Upper lobe of left lung (tissue), 6 donors: ENCODE measurements around the gene PEX11B. TPM values are rescaled to one million over a fixed set of nuclear protein-coding genes. Genes with fewer than 3 reads are reported as not detected.

Experiments
- ATAC-seq, 2 donors: fragments of 200-7000 bp; cut with Tn5 transposase; one replicate each; pipeline ENCODE4 v1.9.1; 2022; ENCODE audit warnings: mild to moderate bottlenecking in 2 of 2, moderate library complexity in 2 of 2; ENCODE audit not compliant: low FRiP score in 2 of 2
- DNase-seq, 2 donors: peaks; one replicate each; pipeline ENCODE4 v3.0.0-alpha.2; 2019 to 2020
- H3K27ac ChIP-seq, 4 donors: fragments of 200-600 bp; sonication (generic); one replicate each; pipeline ENCODE4 v1.5.1; 2016 to 2019
- H3K27me3 ChIP-seq, 4 donors: fragments of 200-600 bp; sonication (generic); one replicate each; pipeline ENCODE4 v1.5.1; 2017 to 2019
- H3K36me3 ChIP-seq, 4 donors: fragments of 200-600 bp; sonication (generic); one replicate each; pipeline ENCODE4 v1.5.1; 2016 to 2019
- H3K4me1 ChIP-seq, 4 donors: fragments of 200-600 bp; sonication (generic); one replicate each; pipeline ENCODE4 v1.5.1; 2018 to 2019
- H3K4me3 ChIP-seq, 4 donors: fragments of 200-600 bp; sonication (generic); one replicate each; pipeline ENCODE4 v1.5.1; 2017 to 2019; ENCODE audit warnings: mild to moderate bottlenecking in 2 of 4, moderate library complexity in 1 of 4
- H3K9me3 ChIP-seq, 4 donors: fragments of 200-600 bp; sonication (generic); one replicate each; pipeline ENCODE4 v1.5.1; 2018 to 2019
- EP300 ChIP-seq, 4 donors: sonication (generic); formaldehyde crosslinking; IDR thresholded peaks; one replicate each; pipeline ENCODE4 v1.5.1; 2017; ENCODE audit warnings: antibody characterized with exemption in 4 of 4, control low read depth in 2 of 4
- POLR2A ChIP-seq, 4 donors: fragments of 450-650 bp; IDR thresholded peaks; one replicate each; pipeline ENCODE4 v1.5.1; 2016 to 2017; ENCODE audit warnings: antibody characterized with exemption in 4 of 4, mild to moderate bottlenecking in 2 of 4
- POLR2AphosphoS5 ChIP-seq, 2 donors: sonication (generic); formaldehyde crosslinking; IDR thresholded peaks; one replicate each; pipeline ENCODE4 v1.5.1; 2017; ENCODE audit warnings: antibody characterized with exemption in 2 of 2
- WGBS, 2 donors: methylation state at CpG; one replicate each; pipeline ENCODE4 v1.1.5; 2017 to 2018; 5-methylcytosine and 5-hydroxymethylcytosine counted together
- total RNA-seq, 6 donors: library from RNA; depleted of rRNA in 4 of 6; stranded (reverse); fragments of >200 nt in 4 of 6; gene quantifications; one replicate each; pipeline versions ENCODE4 v1.1.0 to v1.2.1, GENCODE V29; 2016 to 2021
- TF ChIP-seq, protein P1 (sequence below), 6 experiments: fragments of 450-650 bp in 4 of 6; fragments of 200-600 bp in 2 of 6; sonication (generic) in 2 of 6; IDR thresholded peaks; one replicate each; pipeline ENCODE4 v1.5.1; 2016 to 2019; ENCODE audit warnings: antibody characterized with exemption in 6 of 6
- donor health status: DM: no; HTN: no; CAD: no; lungs with moderate emphysema.
- donor health status: DM: no; HTN: yes; CAD: no; lungs with severe emphysema.

The PEX11B gene, protein sequence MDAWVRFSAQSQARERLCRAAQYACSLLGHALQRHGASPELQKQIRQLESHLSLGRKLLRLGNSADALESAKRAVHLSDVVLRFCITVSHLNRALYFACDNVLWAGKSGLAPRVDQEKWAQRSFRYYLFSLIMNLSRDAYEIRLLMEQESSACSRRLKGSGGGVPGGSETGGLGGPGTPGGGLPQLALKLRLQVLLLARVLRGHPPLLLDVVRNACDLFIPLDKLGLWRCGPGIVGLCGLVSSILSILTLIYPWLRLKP
- 10 to 100 TPM; 15.2 to 29.5 (median 26.9) TPM for total RNA-seq

DNA sequence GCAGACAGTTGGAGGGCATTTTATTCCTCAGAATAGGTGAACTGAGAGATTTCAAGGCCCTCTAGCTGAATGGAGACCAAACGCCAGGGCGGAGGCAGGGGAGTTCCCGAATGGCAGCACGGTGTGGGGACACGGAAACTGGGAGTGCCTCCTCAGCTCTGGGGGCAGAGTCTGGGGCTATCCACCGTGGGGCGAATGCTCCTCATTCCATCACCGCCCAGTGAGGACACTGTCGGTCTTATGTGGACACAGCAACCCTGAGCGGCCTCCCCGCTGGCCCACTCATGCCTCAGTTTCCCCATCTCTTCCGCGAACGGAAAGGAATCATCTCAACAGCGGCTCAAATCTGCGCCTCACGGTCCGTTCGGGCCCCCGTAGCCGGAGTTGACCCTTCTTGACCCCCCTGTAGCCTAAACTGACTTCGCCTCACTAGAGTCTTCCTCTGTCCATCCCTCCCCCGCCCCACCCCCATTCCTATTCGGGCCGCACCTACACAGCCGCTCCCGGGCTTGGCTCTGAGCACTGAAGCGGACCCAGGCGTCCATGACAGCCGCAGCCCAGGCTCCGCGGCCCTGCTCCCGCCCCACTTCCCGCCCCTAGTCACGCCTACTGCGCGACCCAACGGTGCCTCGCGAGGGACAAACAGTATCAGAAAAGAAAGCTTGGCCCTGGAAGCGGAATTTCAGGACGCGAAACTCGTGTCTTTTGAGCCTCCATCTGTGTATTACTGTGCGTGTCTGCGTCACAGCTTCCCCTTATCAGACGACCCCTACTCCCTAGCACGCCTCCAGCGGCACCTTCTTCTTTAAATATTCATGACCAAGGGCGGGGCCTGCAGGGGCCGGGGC lies at the start of gene PEX11B:
Gene PEX11B, minus strand, starts transcription at position 574 of the 848 bp plus-strand sequence. Its CDS starts 29 bp downstream, at position 545.
- DNase-seq (peak; percentile 92 to 98), ATAC-seq (peak; percentile 98)
- Histone ChIP-seq H3K27me3 (no peaks in the 10 kb centered on the region), H3K36me3 (peaks cover 0 to 30% (median 5%) of the 10 kb centered on the region in 4 donors), H3K4me3 (peak within 1 kb of the TSS; percentile 70 to 88 (median 80)), H3K4me1 (peaks cover 20 to 28% (median 24%) of the 10 kb centered on the region in 4 donors), H3K9me3 (no peaks in the 10 kb centered on the region), H3K27ac (peak within 1 kb of the TSS; percentile 85 to 95 (median 87))
- WGBS, 2 donors = 0 to 1% methylated on average over 28 to 38 of the region's 51 CpGs
- TF ChIP-seq, protein P1, sequence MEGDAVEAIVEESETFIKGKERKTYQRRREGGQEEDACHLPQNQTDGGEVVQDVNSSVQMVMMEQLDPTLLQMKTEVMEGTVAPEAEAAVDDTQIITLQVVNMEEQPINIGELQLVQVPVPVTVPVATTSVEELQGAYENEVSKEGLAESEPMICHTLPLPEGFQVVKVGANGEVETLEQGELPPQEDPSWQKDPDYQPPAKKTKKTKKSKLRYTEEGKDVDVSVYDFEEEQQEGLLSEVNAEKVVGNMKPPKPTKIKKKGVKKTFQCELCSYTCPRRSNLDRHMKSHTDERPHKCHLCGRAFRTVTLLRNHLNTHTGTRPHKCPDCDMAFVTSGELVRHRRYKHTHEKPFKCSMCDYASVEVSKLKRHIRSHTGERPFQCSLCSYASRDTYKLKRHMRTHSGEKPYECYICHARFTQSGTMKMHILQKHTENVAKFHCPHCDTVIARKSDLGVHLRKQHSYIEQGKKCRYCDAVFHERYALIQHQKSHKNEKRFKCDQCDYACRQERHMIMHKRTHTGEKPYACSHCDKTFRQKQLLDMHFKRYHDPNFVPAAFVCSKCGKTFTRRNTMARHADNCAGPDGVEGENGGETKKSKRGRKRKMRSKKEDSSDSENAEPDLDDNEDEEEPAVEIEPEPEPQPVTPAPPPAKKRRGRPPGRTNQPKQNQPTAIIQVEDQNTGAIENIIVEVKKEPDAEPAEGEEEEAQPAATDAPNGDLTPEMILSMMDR (IDR thresholded peaks at IDR 0.05) = no peak
- peak in 2 of 4 donors; percentile 47 to 54 for TF ChIP-seq EP300 (IDR thresholded peaks at IDR 0.05)
- TF ChIP-seq POLR2AphosphoS5 (IDR thresholded peaks at IDR 0.05) = peak; percentile 76 to 93
- TF ChIP-seq POLR2A (IDR thresholded peaks at IDR 0.05) = peak in 3 of 4 donors; percentile 29 to 67 (median 46)

DNA sequence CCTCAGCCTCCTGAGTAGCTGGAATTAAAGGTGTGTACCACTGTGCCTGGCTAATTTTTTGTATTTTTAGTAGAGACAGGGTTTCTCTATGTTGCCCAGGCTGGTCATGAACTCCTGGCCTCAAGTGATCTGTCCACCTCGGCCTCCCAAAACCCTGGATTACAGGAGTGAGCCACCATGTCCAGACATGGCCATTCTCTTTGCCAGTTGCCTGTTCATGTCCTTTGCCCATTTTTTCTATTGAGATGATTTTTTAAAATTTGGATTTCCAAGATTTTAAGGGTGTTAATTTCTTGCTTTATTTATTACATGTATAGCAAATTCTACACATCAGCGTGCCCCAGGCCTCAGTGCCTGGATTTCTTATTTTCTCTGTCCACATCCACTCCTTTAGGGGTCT lies 48.8 kb upstream of the PEX11B start:
- no peak for TF ChIP-seq EP300 (IDR thresholded peaks at IDR 0.05)
- no peak for TF ChIP-seq POLR2A (IDR thresholded peaks at IDR 0.05)
- no peak for TF ChIP-seq POLR2AphosphoS5 (IDR thresholded peaks at IDR 0.05)
- TF ChIP-seq, protein P1 (IDR thresholded peaks at IDR 0.05) = no peak
- no peak for ATAC-seq
- Histone ChIP-seq H3K36me3 (no peaks in the 10 kb centered on the region), H3K9me3 (peaks cover 0 to 3% (median 0%) of the 10 kb centered on the region in 4 donors), H3K4me3 (no peak overlapping the region), H3K27me3 (no peaks in the 10 kb centered on the region), H3K27ac (no peak overlapping the region), H3K4me1 (peaks cover 20 to 28% (median 25%) of the 10 kb centered on the region in 4 donors)
- WGBS, 2 donors = 94 to 97% methylated on average over 2 of the region's 2 CpGs
- DNase-seq = no peak

DNA sequence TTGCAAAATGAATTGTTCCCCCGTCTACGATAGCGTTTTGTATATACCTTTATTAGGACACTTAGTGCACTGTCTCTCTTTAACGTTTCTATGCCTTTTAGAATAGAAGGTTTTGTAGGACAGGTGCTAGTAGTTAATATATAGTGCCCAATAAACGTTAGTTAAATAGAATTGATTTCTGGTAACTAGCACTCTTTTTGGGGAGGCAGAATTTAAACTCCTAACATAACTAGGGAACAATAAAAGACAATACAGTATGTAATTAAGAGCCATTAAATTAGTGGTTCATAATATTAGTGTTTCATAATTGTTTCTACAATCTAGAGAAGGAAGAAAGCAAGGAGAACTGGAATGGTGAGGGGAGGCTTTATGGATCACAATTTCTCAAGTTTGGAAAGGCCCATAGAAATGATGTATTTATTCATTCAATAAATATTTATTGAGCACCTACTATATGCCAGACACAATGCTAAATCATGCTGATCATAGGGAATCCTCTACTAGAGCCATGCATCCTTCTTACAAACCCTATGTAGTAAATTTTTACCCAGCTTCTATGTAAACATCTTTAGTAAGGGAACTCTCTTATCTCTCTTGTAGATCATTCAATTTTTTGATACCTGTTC lies 46.7 kb upstream of the PEX11B start:
- H3K27ac ChIP-seq = peak overlapping the region; percentile 78 to 93 (median 91)
- WGBS, 2 donors = 1 to 3% methylated on average over 5 of the region's 5 CpGs

More for the DNA sequence above, 46.7 kb upstream of the PEX11B start:
- peak overlapping the region; percentile 20 to 65 (median 55) for H3K4me3 ChIP-seq
- peaks cover 0 to 3% (median 0%) of the 10 kb centered on the region in 4 donors for H3K9me3 ChIP-seq
- DNase-seq (no peak), ATAC-seq (no peak)
- H3K36me3 ChIP-seq = no peaks in the 10 kb centered on the region
- no peak for TF ChIP-seq POLR2A (IDR thresholded peaks at IDR 0.05)
- TF ChIP-seq POLR2AphosphoS5 (IDR thresholded peaks at IDR 0.05) = no peak
- TF ChIP-seq, protein P1 (IDR thresholded peaks at IDR 0.05) = no peak
- no peak for TF ChIP-seq EP300 (IDR thresholded peaks at IDR 0.05)
- H3K27me3 ChIP-seq = no peaks in the 10 kb centered on the region
- peaks cover 33 to 47% (median 41%) of the 10 kb centered on the region in 4 donors for H3K4me1 ChIP-seq
